Prostate gland (tissue), 2 donors: ENCODE results near the gene COX8A. TPM values are rescaled to one million over a fixed set of nuclear protein-coding genes. Genes with fewer than 3 reads are reported as not detected.

Experiments
- DNase-seq: peaks from one replicate; pipeline ENCODE4 v3.0.0-alpha.2; 2019; ENCODE audit warnings: low spot score
- H3K27ac ChIP-seq, 2 donors: fragments of 200-600 bp; sonication (generic); 2 replicates each; pipeline ENCODE4 v1.5.1; 2017 to 2019
- H3K27me3 ChIP-seq: fragments of 200-600 bp; sonication (generic); replicated peaks from 2 replicates; pipeline ENCODE4 v1.5.1; 2019; ENCODE audit not compliant: insufficient read depth
- H3K36me3 ChIP-seq, 2 donors: fragments of 200-600 bp; sonication (generic); 1 replicate in 1 of 2; 2 replicates in 1 of 2; pipeline versions ENCODE4 v1.5.1 to v1.8.1; 2017 to 2019
- H3K4me1 ChIP-seq: fragments of 200-600 bp; sonication (generic); replicated peaks from 2 replicates; pipeline ENCODE4 v1.5.1; 2019
- H3K4me3 ChIP-seq, 2 donors: fragments of 200-600 bp; sonication (generic); 2 replicates each; pipeline ENCODE4 v1.5.1; 2017 to 2019
- H3K9me3 ChIP-seq: fragments of 200-600 bp; sonication (generic); 2 replicates; pipeline ENCODE4 v1.5.1; 2017
- CTCF ChIP-seq, 4 experiments: fragments of 200-600 bp in 2 of 4; fragments of 450-650 bp in 2 of 4; sonication (generic) in 2 of 4; IDR thresholded peaks; 1 replicate in 3 of 4; 2 replicates in 1 of 4; pipeline ENCODE4 v1.5.1; 2016 to 2019; ENCODE audit warnings: antibody characterized with exemption in 4 of 4, mild to moderate bottlenecking in 2 of 4, moderate library complexity in 2 of 4
- POLR2A ChIP-seq: fragments of 450-650 bp; IDR thresholded peaks from one replicate; pipeline ENCODE4 v1.6.1; 2016; ENCODE audit warnings: antibody characterized with exemption, mild to moderate bottlenecking
- POLR2AphosphoS5 ChIP-seq: sonication (generic); formaldehyde crosslinking; IDR thresholded peaks from one replicate; pipeline ENCODE4 v1.6.1; 2017; ENCODE audit warnings: antibody characterized with exemption
- WGBS: methylation state at CpG from one replicate; pipeline ENCODE4 v1.1.5; 2018; 5-methylcytosine and 5-hydroxymethylcytosine counted together
- intact Hi-C: fragments of 100-400 bp; cut with DNase I; formaldehyde crosslinking; loops from one replicate; pipeline ENCODE4 v1.14.2; 2022
- total RNA-seq, 2 donors: library from RNA; depleted of rRNA; stranded (reverse); fragments of >200 nt; gene quantifications; one replicate each; pipeline ENCODE4 v1.1.0, GENCODE V29; 2016

Gene COX8A
- total RNA-seq, 2 donors from 2014 or later, result 597 to 1,196 TPM

- no peak for DNase-seq
- H3K36me3 ChIP-seq, result peaks cover 6 to 13% of the 10 kb centered on the region in 2 donors
- H3K27ac ChIP-seq, result no peak overlapping the region
- no peaks in the 10 kb centered on the region for H3K9me3 ChIP-seq
- no peaks in the 10 kb centered on the region for H3K27me3 ChIP-seq
- intact Hi-C loops, result loop anchor here (2.0 kb wide), 1 partner anchor 147 kb away; no protein-coding TSS in a partner anchor
- peaks cover 22% of the 10 kb centered on the region for H3K4me1 ChIP-seq
- no peak for TF ChIP-seq POLR2A
- TF ChIP-seq POLR2AphosphoS5, result no peak
- no peak for TF ChIP-seq CTCF (IDR thresholded peaks at IDR 0.05)
- WGBS, result 62% methylated on average over 23 of the region's 23 CpGs
- H3K4me3 ChIP-seq, result no peak overlapping the region
These were observed 27.3 kb downstream of the COX8A start for GRCh38 chr11:64001484-64002420.

GRCh38 chr11:64003807-64004589, 29.6 kb downstream of the COX8A start:
- Histone ChIP-seq H3K27me3 (no peaks in the 10 kb centered on the region), H3K36me3 (no peaks in the 10 kb centered on the region), H3K4me1 (peaks cover 11% of the 10 kb centered on the region), H3K27ac (no peak overlapping the region), H3K4me3 (no peak overlapping the region), H3K9me3 (no peaks in the 10 kb centered on the region)
- intact Hi-C loops, result no loop called here
- WGBS, result 83% methylated on average over 23 of the region's 23 CpGs
- TF ChIP-seq CTCF (IDR thresholded peaks at IDR 0.05) (no peak), POLR2A (no peak), POLR2AphosphoS5 (no peak)
- no peak for DNase-seq

DNA sequence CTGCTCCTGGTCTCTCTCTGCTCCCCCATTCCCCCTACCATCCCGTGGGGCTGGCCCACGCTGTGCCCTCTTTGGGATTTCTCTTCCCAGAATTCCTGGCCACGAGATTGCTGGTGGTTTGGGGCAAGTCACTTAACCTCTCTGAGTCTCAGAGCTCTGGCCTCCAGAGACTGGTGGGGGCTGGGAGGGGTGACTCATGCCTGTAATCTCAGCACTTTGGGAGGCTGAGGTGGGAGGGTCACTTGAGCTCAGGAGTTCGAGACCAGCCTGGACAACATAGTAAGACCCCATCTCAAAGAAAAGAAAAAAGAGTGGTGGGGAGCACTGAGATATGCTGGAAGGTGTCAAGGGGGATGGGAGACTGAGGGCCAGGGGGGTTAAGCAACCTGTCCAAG, 30.2 kb downstream of the COX8A start:
- no peaks in the 10 kb centered on the region for H3K36me3 ChIP-seq
- intact Hi-C loops, result no loop called here
- H3K4me1 ChIP-seq, result peaks cover 7% of the 10 kb centered on the region
- no peak for TF ChIP-seq CTCF (IDR thresholded peaks at IDR 0.05)
- TF ChIP-seq POLR2AphosphoS5, result no peak
- no peak for TF ChIP-seq POLR2A
- no peak overlapping the region for H3K4me3 ChIP-seq
- H3K27me3 ChIP-seq, result no peaks in the 10 kb centered on the region
- 80% methylated on average over 4 of the region's 4 CpGs for WGBS
- H3K9me3 ChIP-seq, result no peaks in the 10 kb centered on the region
- DNase-seq, result no peak
- H3K27ac ChIP-seq, result no peak overlapping the region

GRCh38 chr11:64005691-64006090, 31.3 kb downstream of the COX8A start:
- Histone ChIP-seq H3K36me3 (no peaks in the 10 kb centered on the region), H3K27ac (no peak overlapping the region)
- 89% methylated on average over 4 of the region's 4 CpGs for WGBS

More at GRCh38 chr11:64005691-64006090, 31.3 kb downstream of the COX8A start:
- Histone ChIP-seq H3K9me3 (no peaks in the 10 kb centered on the region), H3K4me1 (no peaks in the 10 kb centered on the region), H3K4me3 (no peak overlapping the region), H3K27me3 (no peaks in the 10 kb centered on the region)
- TF ChIP-seq POLR2AphosphoS5 (no peak), POLR2A (no peak), CTCF (IDR thresholded peaks at IDR 0.05) (no peak)
- intact Hi-C loops, result no loop called here
- no peak for DNase-seq
